Gastrocnemius medialis (tissue), 4 donors: ENCODE results near the gene TGFBR2.

ENCODE experiments used
- CTCF ChIP-seq, 5 experiments: fragments of 450-650 bp in 3 of 5; fragments of 200-600 bp in 2 of 5; sonication (generic) in 2 of 5; IDR thresholded peaks in 4 of 5; conservative IDR thresholded peaks in 1 of 5; 1 replicate in 4 of 5; 2 replicates in 1 of 5; pipeline ENCODE4 v1.5.1; 2016 to 2019; ENCODE audit warnings: antibody characterized with exemption in 5 of 5, mild to moderate bottlenecking in 3 of 5, moderate library complexity in 3 of 5
- POLR2A ChIP-seq, 2 donors: fragments of 450-650 bp; IDR thresholded peaks; one replicate each; pipeline ENCODE4 v1.6.1; 2017; ENCODE audit warnings: antibody characterized with exemption in 2 of 2, mild to moderate bottlenecking in 2 of 2, moderate library complexity in 2 of 2

GRCh38 chr3:30664459-30664858 lies 58.1 kb downstream of the TGFBR2 start:
- TF ChIP-seq POLR2A (IDR thresholded peaks at IDR 0.05), result no peak
- no peak for TF ChIP-seq CTCF (IDR thresholded peaks at IDR 0.05 in 4 of 5, conservative IDR thresholded peaks at IDR 0.05 in 1 of 5)
